B cell (primary cell): Measurements from ENCODE around the gene SIRT3. TPM values are rescaled to one million over a fixed set of nuclear protein-coding genes. Genes with fewer than 3 reads are reported as not detected.

ENCODE experiments used
- ATAC-seq: fragments of 200-7000 bp; cut with Tn5 transposase; one replicate; pipeline ENCODE4 v1.10.0; 2021; ENCODE audit warnings: low read depth, mild to moderate bottlenecking, moderate number of reproducible peaks, moderate library complexity
- CTCF ChIA-PET: fragments of 350-600 bp; sonication (Branson Sonifier 250); formaldehyde crosslinking; loops from one replicate; lab custom pipeline; 2021; ENCODE audit warnings: antibody characterized with exemption, inconsistent platforms; lab: Charles Lee
- POLR2A ChIA-PET: fragments of 350-600 bp; sonication (Branson Sonifier 250); formaldehyde crosslinking; loops from one replicate; lab custom pipeline; 2021; ENCODE audit warnings: antibody characterized with exemption; lab: Charles Lee
- DNase-seq: peaks from one replicate; pipeline ENCODE4 v3.0.0; 2013
- H2AFZ ChIP-seq: 2 replicates; pipeline ENCODE4 v1.6.1; 2012; ENCODE audit warnings: mild to moderate bottlenecking, low read depth, low read length; ENCODE audit not compliant: insufficient read depth, poor library complexity, severe bottlenecking
- H3K27ac ChIP-seq, 2 donors: 1 replicate in 1 of 2; 2 replicates in 1 of 2; pipeline ENCODE4 v1.5.1; 2012 to 2013; ENCODE audit warnings: low read length in 2 of 2, mild to moderate bottlenecking in 2 of 2, moderate library complexity in 1 of 2
- H3K27me3 ChIP-seq, 4 experiments: fragments of 200-600 bp in 1 of 4; sonication (generic) in 1 of 4; replicated peaks in 1 of 4; 1 replicate in 2 of 4; 2 replicates in 2 of 4; pipeline versions ENCODE4 v1.6.1 to v1.7.0; 2013 to 2016; ENCODE audit warnings: low read length in 3 of 4, mild to moderate bottlenecking in 2 of 4, mixed read lengths in 1 of 4, moderate library complexity in 1 of 4; ENCODE audit not compliant: insufficient read depth in 4 of 4, control insufficient read depth in 3 of 4; ENCODE audit errors: control extremely low read depth in 1 of 4
- H3K36me3 ChIP-seq, 2 experiments: replicated peaks in 1 of 2; 1 replicate in 1 of 2; 2 replicates in 1 of 2; pipeline versions ENCODE4 v1.6.1 to v1.7.1; 2013; ENCODE audit warnings: low read length in 1 of 2; ENCODE audit not compliant: insufficient read depth in 2 of 2, control insufficient read depth in 1 of 2; ENCODE audit errors: control extremely low read depth in 1 of 2, extremely low read depth in 1 of 2
- H3K4me1 ChIP-seq, 2 donors: fragments of 200-600 bp in 1 of 2; sonication (generic) in 1 of 2; 1 replicate in 1 of 2; 2 replicates in 1 of 2; pipeline versions ENCODE4 v1.5.1 to v1.6.1; 2013 to 2017; ENCODE audit warnings: low read length in 2 of 2; ENCODE audit not compliant: control insufficient read depth in 2 of 2, insufficient read depth in 2 of 2
- H3K4me2 ChIP-seq: replicated peaks from 2 replicates; pipeline ENCODE3; 2012; ENCODE audit warnings: mild to moderate bottlenecking, low read depth, low read length; ENCODE audit not compliant: poor library complexity, severe bottlenecking
- H3K4me3 ChIP-seq, 5 experiments: fragments of 200-600 bp in 1 of 5; sonication (generic) in 1 of 5; 1 replicate in 3 of 5; 2 replicates in 2 of 5; pipeline versions ENCODE4 v1.5.1 to v1.7.0; 2011 to 2016; ENCODE audit warnings: low read length in 4 of 5, mild to moderate bottlenecking in 4 of 5, low read depth in 2 of 5, control low read depth in 1 of 5, moderate library complexity in 1 of 5; ENCODE audit not compliant: insufficient read depth in 1 of 5; ENCODE audit errors: control extremely low read depth in 1 of 5, extremely low read depth in 1 of 5
- H3K79me2 ChIP-seq: fragments of 200-600 bp; sonication (generic); one replicate; pipeline ENCODE4 v1.6.0; 2016; ENCODE audit warnings: low read length; ENCODE audit not compliant: control insufficient read depth, insufficient read depth
- H3K9ac ChIP-seq: fragments of 200-600 bp; sonication (generic); 2 replicates; pipeline ENCODE4 v1.6.1; 2017; ENCODE audit warnings: mild to moderate bottlenecking, low read length, moderate library complexity
- H3K9me3 ChIP-seq, 3 donors: one replicate each; pipeline versions ENCODE4 v1.6.1 to v1.7.1; 2013; ENCODE audit warnings: low read length in 2 of 3; ENCODE audit not compliant: control insufficient read depth in 2 of 3, insufficient read depth in 1 of 3; ENCODE audit errors: control extremely low read depth in 1 of 3
- H4K20me1 ChIP-seq: 2 replicates; pipeline ENCODE4 v1.6.0; 2012; ENCODE audit warnings: mild to moderate bottlenecking, low read length; ENCODE audit not compliant: insufficient read depth, control insufficient read depth, poor library complexity, severe bottlenecking
- H3K27ac Mint-ChIP-seq: one replicate; pipeline ENCODE4 v1.8.0; 2021; ENCODE audit warnings: mixed read lengths
- H3K27me3 Mint-ChIP-seq: one replicate; pipeline ENCODE4 v1.8.0; 2021; ENCODE audit warnings: mixed read lengths
- H3K4me1 Mint-ChIP-seq: one replicate; pipeline ENCODE4 v1.8.0; 2021; ENCODE audit warnings: mixed read lengths
- H3K4me3 Mint-ChIP-seq: one replicate; pipeline ENCODE4 v1.8.0; 2021; ENCODE audit warnings: mixed read lengths
- H3K9me3 Mint-ChIP-seq: one replicate; pipeline ENCODE4 v1.8.0; 2022; ENCODE audit warnings: mixed read lengths; ENCODE audit not compliant: insufficient read depth
- EZH2 ChIP-seq: IDR thresholded peaks from 2 replicates; pipeline ENCODE4 v1.6.1; 2012; ENCODE audit warnings: borderline replicate concordance, low read depth, mild to moderate bottlenecking, moderate library complexity, low read length; ENCODE audit not compliant: insufficient read depth, poor library complexity, severe bottlenecking
- WGBS: methylation state at CpG from one replicate; pipeline ENCODE4 v1.1.5; 2013; ENCODE audit warnings: missing lambda C conversion rate; ENCODE audit not compliant: insufficient coverage; 5-methylcytosine and 5-hydroxymethylcytosine counted together
- intact Hi-C: fragments of 100-400 bp; cut with micrococcal nuclease; formaldehyde crosslinking; loops from one replicate; pipeline ENCODE4 v1.10.0; 2022
- polyA plus RNA-seq: library from polyadenylated mRNA; depleted of rRNA; stranded (reverse); fragments of >200 nt; gene quantifications from 2 replicates; pipeline ENCODE4 v1.2.3, GENCODE V29; 2012
- total RNA-seq, 2 donors: library from RNA; stranded (reverse); fragments of 120-200 nt in 1 of 2; gene quantifications; 1 replicate in 1 of 2; 2 replicates in 1 of 2; pipeline versions ENCODE4 v1.2.3 to v1.2.4, GENCODE V29; 2013 to 2022
- TF ChIP-seq, protein P1 (sequence below): fragments of 200-600 bp; IDR thresholded peaks from one replicate; pipeline ENCODE4 v1.8.0; 2022; ENCODE audit warnings: antibody characterized with exemption, mild to moderate bottlenecking

The SIRT3 gene
- total and polyA plus RNA-seq, 2 donors (not counting 1 experiment from before 2014, with no cell fraction given): 22.9 to 27.9 TPM

DNA sequence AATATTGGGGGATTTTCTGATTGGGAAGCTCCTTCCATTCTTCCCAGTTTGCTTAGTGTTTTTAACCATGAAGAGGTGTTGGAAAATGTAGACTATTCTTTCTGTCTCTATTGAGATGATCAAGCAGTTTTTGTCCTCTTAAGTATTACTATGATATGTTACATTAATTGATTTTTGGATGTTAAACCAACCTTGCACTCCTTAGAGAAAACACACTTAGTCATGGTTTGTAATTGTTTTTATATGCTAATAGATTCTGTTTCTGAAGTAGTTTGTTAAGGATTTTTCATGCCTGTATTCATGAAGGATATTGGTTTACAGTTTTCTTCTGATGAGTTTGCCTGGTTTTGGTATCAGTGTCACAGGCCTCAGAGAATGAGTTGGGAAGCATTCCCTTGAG is 40.1 kb upstream of the SIRT3 start:
- Histone ChIP-seq H4K20me1 (no peaks in the 10 kb centered on the region), H3K27me3 (peaks cover 0 to 17% (median 3%) of the 10 kb centered on the region in 4 experiments), H2AFZ (no peak overlapping the region), H3K36me3 (no peaks in the 10 kb centered on the region), H3K79me2 (peaks cover under 1% of the 10 kb centered on the region), H3K9me3 (peaks cover 0 to 10% (median 0%) of the 10 kb centered on the region in 3 donors), H3K4me1 (peaks cover 26 to 31% of the 10 kb centered on the region in 2 donors), H3K4me2 (no peak overlapping the region), H3K4me3 (no peak overlapping the region), H3K27ac (no peak overlapping the region), H3K9ac (no peak overlapping the region)
- Mint-ChIP-seq H3K9me3 (peaks cover 2% of the 10 kb centered on the region), H3K27ac (no peak overlapping the region), H3K27me3 (peaks cover under 1% of the 10 kb centered on the region), H3K4me1 (peaks cover 25% of the 10 kb centered on the region), H3K4me3 (no peak overlapping the region)
- no peak for TF ChIP-seq EZH2
- TF ChIP-seq, protein P1, sequence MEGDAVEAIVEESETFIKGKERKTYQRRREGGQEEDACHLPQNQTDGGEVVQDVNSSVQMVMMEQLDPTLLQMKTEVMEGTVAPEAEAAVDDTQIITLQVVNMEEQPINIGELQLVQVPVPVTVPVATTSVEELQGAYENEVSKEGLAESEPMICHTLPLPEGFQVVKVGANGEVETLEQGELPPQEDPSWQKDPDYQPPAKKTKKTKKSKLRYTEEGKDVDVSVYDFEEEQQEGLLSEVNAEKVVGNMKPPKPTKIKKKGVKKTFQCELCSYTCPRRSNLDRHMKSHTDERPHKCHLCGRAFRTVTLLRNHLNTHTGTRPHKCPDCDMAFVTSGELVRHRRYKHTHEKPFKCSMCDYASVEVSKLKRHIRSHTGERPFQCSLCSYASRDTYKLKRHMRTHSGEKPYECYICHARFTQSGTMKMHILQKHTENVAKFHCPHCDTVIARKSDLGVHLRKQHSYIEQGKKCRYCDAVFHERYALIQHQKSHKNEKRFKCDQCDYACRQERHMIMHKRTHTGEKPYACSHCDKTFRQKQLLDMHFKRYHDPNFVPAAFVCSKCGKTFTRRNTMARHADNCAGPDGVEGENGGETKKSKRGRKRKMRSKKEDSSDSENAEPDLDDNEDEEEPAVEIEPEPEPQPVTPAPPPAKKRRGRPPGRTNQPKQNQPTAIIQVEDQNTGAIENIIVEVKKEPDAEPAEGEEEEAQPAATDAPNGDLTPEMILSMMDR: no peak
- ChIA-PET CTCF (interaction anchor here (1.0 to 2.8 kb wide), 2 partner anchors 11 to 25 kb away, joined by 3 to 18 read pairs; no protein-coding TSS in a partner anchor), POLR2A (interaction anchor here (0.6 kb wide), 1 partner anchor 36 kb away, joined by 3 read pairs; no protein-coding TSS in a partner anchor)
- ATAC-seq: no peak
- intact Hi-C loops: no loop called here
- no peak for DNase-seq

DNA sequence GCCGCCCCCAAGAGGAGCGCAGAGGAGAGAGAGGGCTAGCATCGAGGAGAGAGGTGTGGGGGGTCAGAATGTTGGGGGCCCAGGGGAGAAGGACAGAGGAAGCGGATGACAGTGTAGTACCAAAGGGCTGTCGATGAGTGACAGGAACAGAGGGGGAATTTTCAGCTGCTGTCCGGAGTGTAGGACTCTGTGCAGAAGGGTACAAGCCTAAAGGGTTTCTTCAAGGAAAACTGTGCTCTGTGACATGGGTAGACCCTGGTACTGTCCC is 36.7 kb upstream of the SIRT3 start:
- intact Hi-C loops: no loop called here
- H3K9me3 Mint-ChIP-seq: peaks cover 2% of the 10 kb centered on the region
- H3K4me1 ChIP-seq: peaks cover 30 to 33% of the 10 kb centered on the region in 2 donors
- no peak overlapping the region for H3K9ac ChIP-seq
- H2AFZ ChIP-seq: no peak overlapping the region
- no peaks in the 10 kb centered on the region for H3K27me3 Mint-ChIP-seq
- WGBS: over 99% methylated on average over 6 of the region's 6 CpGs
- H3K27me3 ChIP-seq: no peaks in the 10 kb centered on the region
- H3K4me1 Mint-ChIP-seq: peaks cover 40% of the 10 kb centered on the region
- H4K20me1 ChIP-seq: no peaks in the 10 kb centered on the region
- ChIA-PET CTCF (interaction anchor here (0.9 to 1.3 kb wide), 2 partner anchors 23 to 40 kb away, joined by 3 read pairs; no protein-coding TSS in a partner anchor), POLR2A (interaction anchor here (0.7 kb wide), 3 partner anchors 49 to 423 kb away, joined by 3 to 5 read pairs (median 3); no protein-coding TSS in a partner anchor)
- DNase-seq (no peak), ATAC-seq (no peak)
- H3K4me3 Mint-ChIP-seq: no peak overlapping the region
- H3K4me2 ChIP-seq: no peak overlapping the region
- no peak overlapping the region for H3K27ac ChIP-seq
- H3K27ac Mint-ChIP-seq: no peak overlapping the region
- H3K9me3 ChIP-seq: peaks cover 0 to 6% (median 0%) of the 10 kb centered on the region in 3 donors
- H3K79me2 ChIP-seq: peaks cover 11% of the 10 kb centered on the region
- H3K4me3 ChIP-seq: no peak overlapping the region
- TF ChIP-seq, protein P1: no peak
- no peak for TF ChIP-seq EZH2
- no peaks in the 10 kb centered on the region for H3K36me3 ChIP-seq
